Vagina (tissue), 2 donors: ENCODE measurements around the gene NDUFB5. TPM values are rescaled to one million over a fixed set of nuclear protein-coding genes. Genes with fewer than 3 reads are reported as not detected.

Experiments used
- DNase-seq, 2 donors: peaks; one replicate each; pipeline ENCODE4 v3.0.0-alpha.2; 2017; ENCODE audit errors: extremely low spot score in 2 of 2
- H3K27ac ChIP-seq: fragments of 200-600 bp; sonication (generic); one replicate; pipeline ENCODE4 v1.5.1; 2019
- H3K27me3 ChIP-seq: fragments of 200-600 bp; sonication (generic); one replicate; pipeline ENCODE4 v1.5.1; 2019
- H3K36me3 ChIP-seq, 2 donors: fragments of 200-600 bp; sonication (generic); one replicate each; pipeline ENCODE4 v1.5.1; 2017 to 2019
- H3K4me1 ChIP-seq: fragments of 200-600 bp; sonication (generic); one replicate; pipeline ENCODE4 v1.5.1; 2019
- H3K4me3 ChIP-seq, 2 donors: fragments of 200-600 bp; sonication (generic); 1 replicate in 1 of 2; 2 replicates in 1 of 2; pipeline ENCODE4 v1.5.1; 2016 to 2019
- H3K9me3 ChIP-seq: fragments of 200-600 bp; sonication (generic); one replicate; pipeline ENCODE4 v1.5.1; 2019
- CTCF ChIP-seq, 3 experiments: fragments of 450-650 bp in 2 of 3; fragments of 200-600 bp in 1 of 3; sonication (generic) in 1 of 3; IDR thresholded peaks; one replicate each; pipeline ENCODE4 v1.5.1; 2017 to 2019; ENCODE audit warnings: antibody characterized with exemption in 3 of 3, mild to moderate bottlenecking in 2 of 3, moderate library complexity in 2 of 3
- POLR2A ChIP-seq, 2 donors: fragments of 450-650 bp; IDR thresholded peaks; one replicate each; pipeline ENCODE4 v1.6.1; 2017; ENCODE audit warnings: antibody characterized with exemption in 2 of 2, mild to moderate bottlenecking in 2 of 2, moderate library complexity in 2 of 2
- POLR2AphosphoS5 ChIP-seq, 2 donors: sonication (generic); formaldehyde crosslinking; IDR thresholded peaks; one replicate each; pipeline ENCODE4 v1.9.0; 2017; ENCODE audit warnings: antibody characterized with exemption in 2 of 2, mild to moderate bottlenecking in 2 of 2, low read depth in 1 of 2; ENCODE audit not compliant: insufficient read depth in 1 of 2
- intact Hi-C: fragments of 100-400 bp; cut with DNase I; formaldehyde crosslinking; loops from one replicate; pipeline ENCODE4 v1.15.1; 2023
- total RNA-seq: library from RNA; depleted of rRNA; stranded (reverse); fragments of >200 nt; gene quantifications from one replicate; pipeline ENCODE4 v1.2.3, GENCODE V29; 2016

The NDUFB5 gene
- total RNA-seq, 1 donor from 2014 or later, result 48.9 TPM

- H3K36me3 ChIP-seq, result no peaks in the 10 kb centered on the region
- H3K4me3 ChIP-seq, result peak overlapping the region; percentile 62 to 89
- H3K9me3 ChIP-seq, result no peaks in the 10 kb centered on the region
- peak overlapping the region; percentile 88 for H3K27ac ChIP-seq
- no peak for DNase-seq
- peaks cover 24% of the 10 kb centered on the region for H3K4me1 ChIP-seq
- TF ChIP-seq POLR2AphosphoS5 (IDR thresholded peaks at IDR 0.05; ENCODE audit: insufficient read depth in 1 of 2, low read depth in 1 of 2) (no peak), CTCF (IDR thresholded peaks at IDR 0.05) (peak in 1 of 3 experiments; percentile 50)
- H3K27me3 ChIP-seq, result no peaks in the 10 kb centered on the region
- intact Hi-C loops, result loop anchor here (10.0 kb wide), 1 partner anchor 139 kb away; no protein-coding TSS in a partner anchor
Observed at GRCh38 chr3:179563271-179563783, 41.3 kb upstream of the NDUFB5 start.

DNA sequence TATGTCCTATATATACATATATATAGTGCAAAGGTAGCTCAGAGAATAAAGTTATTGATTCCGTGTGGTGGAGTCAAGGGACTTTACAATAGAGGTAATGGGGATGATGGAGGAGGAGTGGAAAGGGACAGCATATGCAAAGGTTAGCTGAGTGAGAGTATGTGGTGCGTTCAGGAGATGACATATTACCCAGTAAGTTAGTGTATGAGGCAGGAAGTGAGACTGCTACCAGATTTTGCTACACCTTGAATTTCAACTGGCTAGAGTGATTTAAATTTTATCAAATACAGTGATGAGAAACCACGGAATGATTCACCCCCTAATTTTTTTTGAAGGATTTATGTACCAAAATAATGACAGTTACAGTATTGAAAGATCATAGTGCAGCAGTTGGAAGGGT, 39.1 kb upstream of the NDUFB5 start:
- intact Hi-C loops, result loop anchor here (10.0 kb wide), 1 partner anchor 141 kb away; no protein-coding TSS in a partner anchor
- H3K36me3 ChIP-seq, result peaks cover 0 to 8% of the 10 kb centered on the region in 2 donors
- no peak for DNase-seq

DNA sequence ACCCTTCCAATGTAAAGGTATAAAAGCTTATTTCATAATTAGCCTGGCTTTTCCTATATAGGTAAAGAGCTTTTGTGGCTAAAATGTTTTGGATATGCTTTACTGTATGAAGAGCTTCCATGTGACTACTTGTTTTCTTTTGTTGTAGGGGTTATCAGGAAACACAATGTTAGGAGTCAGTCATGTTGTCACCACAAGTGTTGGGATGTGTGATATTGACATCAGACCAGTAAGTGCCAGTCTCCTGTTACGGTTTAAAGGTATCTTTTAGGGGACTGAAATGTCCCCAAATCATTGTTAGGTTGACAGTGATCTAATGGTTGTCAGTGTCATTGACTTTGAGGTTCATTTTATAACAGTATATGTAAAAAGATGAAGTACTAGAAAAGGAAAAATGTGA, 23.6 kb upstream of the NDUFB5 start:
- no peak for DNase-seq
- Histone ChIP-seq H3K4me1 (no peaks in the 10 kb centered on the region), H3K36me3 (peaks cover 3 to 72% of the 10 kb centered on the region in 2 donors), H3K9me3 (no peaks in the 10 kb centered on the region), H3K4me3 (no peak overlapping the region), H3K27ac (no peak overlapping the region), H3K27me3 (no peaks in the 10 kb centered on the region)
- TF ChIP-seq CTCF (IDR thresholded peaks at IDR 0.05) (no peak), POLR2A (IDR thresholded peaks at IDR 0.05) (no peak), POLR2AphosphoS5 (IDR thresholded peaks at IDR 0.05; ENCODE audit: insufficient read depth in 1 of 2, low read depth in 1 of 2) (no peak)
- intact Hi-C loops, result no loop called here

More for the DNA sequence above, 39.1 kb upstream of the NDUFB5 start:
- no peak overlapping the region for H3K4me3 ChIP-seq
- no peak for TF ChIP-seq CTCF (IDR thresholded peaks at IDR 0.05)
- H3K27me3 ChIP-seq, result no peaks in the 10 kb centered on the region
- H3K27ac ChIP-seq, result no peak overlapping the region
- H3K4me1 ChIP-seq, result peaks cover 24% of the 10 kb centered on the region
- no peaks in the 10 kb centered on the region for H3K9me3 ChIP-seq

GRCh38 chr3:179589143-179589542, 15.5 kb upstream of the NDUFB5 start:
- no peaks in the 10 kb centered on the region for H3K4me1 ChIP-seq
- H3K4me3 ChIP-seq, result no peak overlapping the region
- no peaks in the 10 kb centered on the region for H3K9me3 ChIP-seq
- no peaks in the 10 kb centered on the region for H3K27me3 ChIP-seq
- TF ChIP-seq CTCF (IDR thresholded peaks at IDR 0.05), result no peak
- no peak for TF ChIP-seq POLR2AphosphoS5 (IDR thresholded peaks at IDR 0.05; ENCODE audit: insufficient read depth in 1 of 2, low read depth in 1 of 2)
- TF ChIP-seq POLR2A (IDR thresholded peaks at IDR 0.05), result no peak
- DNase-seq, result no peak
- peaks cover 0 to 75% of the 10 kb centered on the region in 2 donors for H3K36me3 ChIP-seq
- no peak overlapping the region for H3K27ac ChIP-seq
- intact Hi-C loops, result no loop called here

DNA sequence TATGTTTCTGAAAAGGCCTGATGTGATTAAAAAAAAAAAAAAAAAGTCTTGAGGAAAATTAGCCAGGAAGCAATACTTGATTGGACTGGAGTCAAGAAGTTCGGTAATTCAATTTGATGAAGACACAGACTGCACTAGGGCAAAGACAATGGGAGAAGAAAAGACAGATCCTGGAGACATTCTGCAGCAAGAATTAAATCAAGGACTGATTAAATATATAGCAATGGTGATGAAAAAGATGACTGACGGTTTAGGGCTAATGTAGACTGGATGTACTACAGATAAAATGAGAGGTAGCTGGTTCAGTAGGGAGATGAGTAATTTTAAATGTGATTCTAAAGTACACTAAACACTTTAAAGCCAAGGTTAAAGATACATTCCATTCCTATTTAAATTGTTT, 13.9 kb upstream of the NDUFB5 start:
- Histone ChIP-seq H3K27me3 (no peaks in the 10 kb centered on the region), H3K9me3 (no peaks in the 10 kb centered on the region), H3K27ac (no peak overlapping the region), H3K4me3 (no peak overlapping the region), H3K36me3 (peaks cover 0 to 67% of the 10 kb centered on the region in 2 donors), H3K4me1 (no peaks in the 10 kb centered on the region)
- no peak for DNase-seq
- TF ChIP-seq POLR2A (IDR thresholded peaks at IDR 0.05) (no peak), CTCF (IDR thresholded peaks at IDR 0.05) (no peak), POLR2AphosphoS5 (IDR thresholded peaks at IDR 0.05; ENCODE audit: insufficient read depth in 1 of 2, low read depth in 1 of 2) (no peak)
- intact Hi-C loops, result no loop called here
